Thoracic aorta (tissue), 2 donors: Measurements from ENCODE around the gene SLC5A4. TPM values are rescaled to one million over a fixed set of nuclear protein-coding genes. Genes with fewer than 3 reads are reported as not detected.

Experiments used
- ATAC-seq: fragments of 150-250 bp; one replicate; pipeline ENCODE4 v1.8.0; 2017; ENCODE audit warnings: low read depth; ENCODE audit not compliant: insufficient number of reproducible peaks, low FRiP score
- DNase-seq: peaks from one replicate; pipeline ENCODE4 v3.0.0-alpha.2; 2020; ENCODE audit warnings: low spot score
- H3K27ac ChIP-seq, 2 donors: fragments of 200-600 bp; sonication (generic); 1 replicate in 1 of 2; 2 replicates in 1 of 2; pipeline ENCODE4 v1.5.1; 2016; ENCODE audit warnings: mild to moderate bottlenecking in 2 of 2, moderate library complexity in 2 of 2
- H3K27me3 ChIP-seq: fragments of 200-600 bp; sonication (generic); replicated peaks from 2 replicates; pipeline ENCODE4 v1.6.0; 2016; ENCODE audit warnings: mild to moderate bottlenecking; ENCODE audit not compliant: insufficient read depth
- H3K36me3 ChIP-seq: fragments of 200-600 bp; sonication (generic); one replicate; pipeline ENCODE4 v1.5.1; 2016
- H3K4me1 ChIP-seq, 2 donors: fragments of 200-600 bp; sonication (generic); 1 replicate in 1 of 2; 2 replicates in 1 of 2; pipeline versions ENCODE4 v1.5.1 to v1.6.0; 2016; ENCODE audit warnings: low read depth in 2 of 2, mild to moderate bottlenecking in 1 of 2; ENCODE audit not compliant: control insufficient read depth in 1 of 2
- H3K4me3 ChIP-seq: fragments of 200-600 bp; sonication (generic); 2 replicates; pipeline ENCODE4 v1.5.1; 2016; ENCODE audit warnings: mild to moderate bottlenecking
- H3K9me3 ChIP-seq: fragments of 200-600 bp; sonication (generic); 2 replicates; pipeline ENCODE4 v1.5.1; 2016
- CTCF ChIP-seq: fragments of 200-600 bp; sonication (generic); IDR thresholded peaks from one replicate; pipeline ENCODE4 v1.5.1; 2019; ENCODE audit warnings: antibody characterized with exemption
- total RNA-seq, 2 donors: library from RNA; depleted of rRNA; stranded (reverse); fragments of >200 nt; gene quantifications; one replicate each; pipeline versions ENCODE4 v1.1.0 to v1.2.3, GENCODE V29; 2016

SLC5A4 gene
- total RNA-seq, 2 donors from 2014 or later: 0.49 to 1.2 TPM

GRCh38 chr22:32185821-32186220 lies 69.3 kb downstream of the SLC5A4 start:
- Histone ChIP-seq H3K4me1 (no peaks in the 10 kb centered on the region), H3K27me3 (no peaks in the 10 kb centered on the region), H3K4me3 (no peak overlapping the region), H3K36me3 (no peaks in the 10 kb centered on the region), H3K27ac (no peak overlapping the region), H3K9me3 (no peaks in the 10 kb centered on the region)
- DNase-seq (no peak), ATAC-seq (no peak)
- no peak for TF ChIP-seq CTCF

GRCh38 chr22:32183625-32184024 lies 71.5 kb downstream of the SLC5A4 start:
- Histone ChIP-seq H3K9me3 (no peaks in the 10 kb centered on the region), H3K4me1 (no peaks in the 10 kb centered on the region), H3K4me3 (no peak overlapping the region), H3K27me3 (no peaks in the 10 kb centered on the region), H3K27ac (no peak overlapping the region), H3K36me3 (no peaks in the 10 kb centered on the region)
- DNase-seq: no peak
- no peak for ATAC-seq
- TF ChIP-seq CTCF: no peak

GRCh38 chr22:32181043-32181442 lies 74.1 kb downstream of the SLC5A4 start:
- Histone ChIP-seq H3K27ac (no peak overlapping the region), H3K9me3 (no peaks in the 10 kb centered on the region), H3K4me1 (no peaks in the 10 kb centered on the region), H3K27me3 (no peaks in the 10 kb centered on the region), H3K36me3 (no peaks in the 10 kb centered on the region), H3K4me3 (no peak overlapping the region)
- no peak for TF ChIP-seq CTCF
- no peak for DNase-seq
- ATAC-seq: no peak

GRCh38 chr22:32177221-32177765 lies 77.9 kb downstream of the SLC5A4 start:
- Histone ChIP-seq H3K9me3 (no peaks in the 10 kb centered on the region), H3K36me3 (no peaks in the 10 kb centered on the region), H3K27me3 (no peaks in the 10 kb centered on the region), H3K4me3 (no peak overlapping the region), H3K4me1 (no peaks in the 10 kb centered on the region), H3K27ac (no peak overlapping the region)
- ATAC-seq (no peak), DNase-seq (no peak)
- TF ChIP-seq CTCF: no peak

GRCh38 chr22:32175683-32176644 lies 79.2 kb downstream of the SLC5A4 start:
- no peak for ATAC-seq
- H3K4me3 ChIP-seq: no peak overlapping the region
- DNase-seq: no peak

More at GRCh38 chr22:32175683-32176644, 79.2 kb downstream of the SLC5A4 start:
- Histone ChIP-seq H3K27me3 (no peaks in the 10 kb centered on the region), H3K36me3 (no peaks in the 10 kb centered on the region), H3K4me1 (no peaks in the 10 kb centered on the region), H3K27ac (no peak overlapping the region), H3K9me3 (no peaks in the 10 kb centered on the region)
- TF ChIP-seq CTCF: no peak
